Measurements from ENCODE around the gene NEXMIF.

- no peak for TF ChIP-seq CTCF (IDR thresholded peaks at IDR 0.05)
- no peak for TF ChIP-seq ZFX (IDR thresholded peaks at IDR 0.05; ENCODE audit: borderline replicate concordance)
Observed at GRCh38 chrX:74797338-74797887, 127.8 kb downstream of the NEXMIF start.
